GM12801 (cell line): Measurements from ENCODE around the gene FAHD1.

Experiments
- CTCF ChIP-seq: IDR thresholded peaks from one replicate; pipeline ENCODE4 v1.5.1; 2011; ENCODE audit warnings: control low read depth; ENCODE audit not compliant: insufficient read length; ENCODE audit errors: extremely low read depth

Gene FAHD1

GRCh38 chr16:1807626-1808025, 19.4 kb upstream of the FAHD1 start:
- TF ChIP-seq CTCF, result no peak

- TF ChIP-seq CTCF, result no peak
Measured at GRCh38 chr16:1808691-1809090, 18.3 kb upstream of the FAHD1 start.

GRCh38 chr16:1809281-1809801, 17.7 kb upstream of the FAHD1 start:
- no peak for TF ChIP-seq CTCF

GRCh38 chr16:1810106-1810505, 16.9 kb upstream of the FAHD1 start:
- no peak for TF ChIP-seq CTCF

GRCh38 chr16:1810536-1810935, 16.5 kb upstream of the FAHD1 start:
- TF ChIP-seq CTCF, result no peak

GRCh38 chr16:1812732-1813163, 14.3 kb upstream of the FAHD1 start:
- no peak for TF ChIP-seq CTCF

GRCh38 chr16:1815461-1815860, 11.5 kb upstream of the FAHD1 start:
- no peak for TF ChIP-seq CTCF
